Measurements from ENCODE around the gene FAM81A. TPM values are rescaled to one million over a fixed set of nuclear protein-coding genes. Genes with fewer than 3 reads are reported as not detected.
"Not testable (repeated sequence)": the region's sequence is repeated elsewhere in the genome, so short reads cannot be mapped to it uniquely, and the experiment has no call there.

Gene FAM81A
- total RNA-seq, 4 donors from 2014 or later, result 0.80 to 8.4 (median 4.6) TPM; not detected in 1

GRCh38 chr15:59473226-59473625, 35.2 kb downstream of the FAM81A start:
- no peaks in the 10 kb centered on the region for H3K4me1 ChIP-seq
- no peaks in the 10 kb centered on the region for H3K9me3 ChIP-seq
- no peak overlapping the region for H3K27ac ChIP-seq
- no peak overlapping the region for H3K4me3 ChIP-seq
- no peaks in the 10 kb centered on the region for H3K36me3 ChIP-seq
- TF ChIP-seq POLR2A (IDR thresholded peaks at IDR 0.05) (no peak), EP300 (IDR thresholded peaks at IDR 0.05; ENCODE audit: low read depth) (no peak), CTCF (IDR thresholded peaks at IDR 0.05) (no peak), POLR2AphosphoS5 (IDR thresholded peaks at IDR 0.05) (no peak)
- no peak for DNase-seq
- in situ Hi-C loops (cut with MboI; ENCODE audit: low pct_ligation_motif_present in 1 of 4, low pct_unique_long_range_greater_than_20kb in 1 of 4, low sequenced_read_pairs in 3 of 4) (no loop called here), intact Hi-C loops (cut with DNase I; ENCODE audit: low total_unique reads) (no loop called here)
- WGBS, 2 donors (ENCODE audit: low coverage in 1 of 2), result 83 to 90% methylated on average over 4 to 5 of the region's 5 CpGs
- no peaks in the 10 kb centered on the region for H3K27me3 ChIP-seq

GRCh38 chr15:59475161-59475560, 37.2 kb downstream of the FAM81A start:
- DNase-seq; H3K4me3 ChIP-seq; H3K36me3 ChIP-seq; H3K9me3 ChIP-seq; intact Hi-C loops (cut with DNase I; ENCODE audit: low total_unique reads); H3K27me3 ChIP-seq; H3K27ac ChIP-seq; H3K4me1 ChIP-seq: not testable (repeated sequence)
- in situ Hi-C loops (cut with MboI; ENCODE audit: low pct_ligation_motif_present in 1 of 4, low pct_unique_long_range_greater_than_20kb in 1 of 4, low sequenced_read_pairs in 3 of 4), result loop anchor here in 1 of 4 donors (25.0 kb wide), 1 partner anchor 313 kb away; no protein-coding TSS in a partner anchor
- WGBS, 2 donors (ENCODE audit: low coverage in 1 of 2), result 96 to 100% methylated on average over 5 of the region's 5 CpGs

- H3K27me3 ChIP-seq, result no peaks in the 10 kb centered on the region
- 91 to 100% methylated on average over 2 to 4 of the region's 4 CpGs for WGBS, 2 donors (ENCODE audit: low coverage in 1 of 2)
- intact Hi-C loops (cut with DNase I; ENCODE audit: low total_unique reads) (no loop called here), in situ Hi-C loops (cut with MboI; ENCODE audit: low pct_ligation_motif_present in 1 of 4, low pct_unique_long_range_greater_than_20kb in 1 of 4, low sequenced_read_pairs in 3 of 4) (loop anchor here in 1 of 4 donors (25.0 kb wide), 1 partner anchor 322 kb away; no protein-coding TSS in a partner anchor)
- no peaks in the 10 kb centered on the region for H3K4me1 ChIP-seq
- no peak for TF ChIP-seq POLR2AphosphoS5 (IDR thresholded peaks at IDR 0.05)
- no peak for TF ChIP-seq EP300 (IDR thresholded peaks at IDR 0.05; ENCODE audit: low read depth)
- TF ChIP-seq POLR2A (IDR thresholded peaks at IDR 0.05), result no peak
- H3K9me3 ChIP-seq, result no peaks in the 10 kb centered on the region
- H3K4me3 ChIP-seq, result no peak overlapping the region
- no peak overlapping the region for H3K27ac ChIP-seq
- DNase-seq, result no peak
- no peaks in the 10 kb centered on the region for H3K36me3 ChIP-seq
Observed at GRCh38 chr15:59484399-59484798, 46.4 kb downstream of the FAM81A start.

- in situ Hi-C loops (cut with MboI; ENCODE audit: low pct_ligation_motif_present in 1 of 4, low pct_unique_long_range_greater_than_20kb in 1 of 4, low sequenced_read_pairs in 3 of 4), result loop anchor here in 1 of 4 donors (25.0 kb wide), 1 partner anchor 323 kb away; no protein-coding TSS in a partner anchor
- 95 to 100% methylated on average over 1 to 4 of the region's 4 CpGs for WGBS, 2 donors (ENCODE audit: low coverage in 1 of 2)
- TF ChIP-seq EP300 (IDR thresholded peaks at IDR 0.05; ENCODE audit: low read depth) (no peak), CTCF (IDR thresholded peaks at IDR 0.05) (no peak), POLR2A (IDR thresholded peaks at IDR 0.05) (no peak), POLR2AphosphoS5 (IDR thresholded peaks at IDR 0.05) (no peak)
Observed at GRCh38 chr15:59485036-59485435, 47.0 kb downstream of the FAM81A start.

GRCh38 chr15:59489485-59489884, 51.5 kb downstream of the FAM81A start:
- H3K4me3 ChIP-seq; H3K9me3 ChIP-seq; H3K36me3 ChIP-seq; H3K27ac ChIP-seq; DNase-seq; H3K4me1 ChIP-seq; H3K27me3 ChIP-seq; intact Hi-C loops (cut with DNase I; ENCODE audit: low total_unique reads): not testable (repeated sequence)
- in situ Hi-C loops (cut with MboI; ENCODE audit: low pct_ligation_motif_present in 1 of 4, low pct_unique_long_range_greater_than_20kb in 1 of 4, low sequenced_read_pairs in 3 of 4), result loop anchor here in 1 of 4 donors (25.0 kb wide), 1 partner anchor 327 kb away; no protein-coding TSS in a partner anchor

More at GRCh38 chr15:59485036-59485435, 47.0 kb downstream of the FAM81A start:
- no peak overlapping the region for H3K4me3 ChIP-seq
- peaks cover 0 to under 1% of the 10 kb centered on the region in 2 donors for H3K9me3 ChIP-seq
- no peak overlapping the region for H3K27ac ChIP-seq
- H3K4me1 ChIP-seq, result no peaks in the 10 kb centered on the region
- intact Hi-C loops (cut with DNase I; ENCODE audit: low total_unique reads), result no loop called here
- H3K36me3 ChIP-seq, result no peaks in the 10 kb centered on the region
- DNase-seq, result no peak
- no peaks in the 10 kb centered on the region for H3K27me3 ChIP-seq

GRCh38 chr15:59491062-59491461, 53.1 kb downstream of the FAM81A start:
- intact Hi-C loops (cut with DNase I; ENCODE audit: low total_unique reads) (no loop called here), in situ Hi-C loops (cut with MboI; ENCODE audit: low pct_ligation_motif_present in 1 of 4, low pct_unique_long_range_greater_than_20kb in 1 of 4, low sequenced_read_pairs in 3 of 4) (loop anchor here (10.0 to 25.0 kb wide), 4 partner anchors 246 to 516 kb away; no protein-coding TSS in a partner anchor)
- 56 to 63% methylated on average over 5 of the region's 5 CpGs for WGBS, 2 donors (ENCODE audit: low coverage in 1 of 2)
- no peak for DNase-seq
- H3K27me3 ChIP-seq, result no peaks in the 10 kb centered on the region
- H3K9me3 ChIP-seq, result peaks cover 0 to 4% of the 10 kb centered on the region in 2 donors
- no peaks in the 10 kb centered on the region for H3K36me3 ChIP-seq
- no peak overlapping the region for H3K4me3 ChIP-seq
- peaks cover 0 to 5% (median 1%) of the 10 kb centered on the region in 4 donors for H3K4me1 ChIP-seq
- no peak overlapping the region for H3K27ac ChIP-seq
- TF ChIP-seq POLR2A (IDR thresholded peaks at IDR 0.05), result no peak
- TF ChIP-seq EP300 (IDR thresholded peaks at IDR 0.05; ENCODE audit: low read depth), result no peak
- no peak for TF ChIP-seq CTCF (IDR thresholded peaks at IDR 0.05)
- no peak for TF ChIP-seq POLR2AphosphoS5 (IDR thresholded peaks at IDR 0.05)

Data from transverse colon (tissue), 4 donors.